SKM-1 (cell line): Measurements from ENCODE around the gene HSPG2.

Experiments
- DNase-seq: peaks from one replicate; lab custom pipeline; 2025; ENCODE audit not compliant: unreplicated experiment; lab: John Stamatoyannopoulos, UW

HSPG2 gene

DNA sequence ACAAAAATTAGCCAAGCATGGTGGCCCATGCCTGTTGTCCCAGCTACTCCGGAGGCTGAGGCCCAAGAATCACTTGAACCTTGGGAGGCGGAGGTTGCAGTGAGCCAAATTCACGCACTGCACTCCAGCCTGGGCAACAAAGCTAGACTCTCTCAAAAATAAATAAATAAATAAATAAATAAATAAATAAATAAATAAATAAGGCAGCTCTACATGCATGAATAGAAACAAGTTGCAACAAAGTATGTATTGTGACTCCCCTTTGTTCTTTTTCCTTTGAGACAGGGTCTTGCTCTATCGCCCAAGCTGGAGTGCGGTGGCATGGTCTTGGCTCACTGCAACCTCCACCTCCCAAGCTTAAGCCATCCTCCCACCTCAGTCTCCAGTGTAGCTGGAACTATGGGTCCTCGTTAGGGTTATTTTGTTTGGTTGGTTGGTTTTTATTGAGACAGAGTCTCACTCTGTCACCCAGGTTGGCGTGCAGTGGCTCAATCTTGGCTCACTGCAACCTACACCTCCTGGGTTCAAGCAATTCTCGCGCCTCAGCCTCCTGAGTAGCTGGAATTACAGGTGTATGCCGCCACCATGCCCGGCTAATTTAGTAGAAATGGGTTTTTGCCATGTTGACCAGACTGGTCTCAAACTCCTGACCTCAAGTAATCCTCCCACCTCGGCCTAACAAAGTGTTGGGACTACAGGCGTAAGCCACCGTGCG lies 162.1 kb downstream of the HSPG2 start:
- no peak for DNase-seq

DNA sequence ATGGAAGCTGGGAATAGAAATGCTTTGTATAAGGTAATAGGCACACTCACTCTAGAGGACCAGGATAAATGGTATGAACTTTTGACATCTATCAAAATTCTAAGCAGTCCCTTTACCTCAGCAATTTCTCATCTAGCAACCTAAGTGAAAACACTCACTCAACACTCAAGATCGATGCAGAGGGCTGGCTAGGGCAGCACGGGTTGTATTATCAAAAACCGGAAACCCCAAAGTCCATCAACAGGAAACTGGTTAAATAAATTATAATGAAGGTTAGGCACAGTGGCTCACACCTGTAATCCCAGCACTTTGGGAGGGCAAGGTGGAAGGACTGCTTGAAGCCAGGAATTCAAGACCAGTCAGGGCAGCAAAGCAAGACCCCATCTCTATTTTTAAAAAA lies 163.5 kb downstream of the HSPG2 start:
- no peak for DNase-seq
